GM12878 (cell line): ENCODE results near the gene RBM12. TPM values are rescaled to one million over a fixed set of nuclear protein-coding genes. Genes with fewer than 3 reads are reported as not detected.

ENCODE experiments used
- CBFB ChIP-seq: IDR thresholded peaks from 2 replicates; pipeline ENCODE4 v1.6.1; 2016; ENCODE audit warnings: antibody characterized with exemption, low read depth
- LARP7 ChIP-seq: fragments of 450-650 bp; IDR thresholded peaks from 2 replicates; pipeline ENCODE4 v1.6.1; 2017; ENCODE audit warnings: mild to moderate bottlenecking
- NFYB ChIP-seq: IDR thresholded peaks from 2 replicates; pipeline ENCODE4 v1.6.1; 2011; ENCODE audit warnings: low read depth, mild to moderate bottlenecking, low read length, improper control_type of control experiment, moderate library complexity; ENCODE audit not compliant: insufficient read depth
- NR2F1 ChIP-seq: fragments of 450-650 bp; conservative IDR thresholded peaks from 2 replicates; pipeline ENCODE4 v1.6.1; 2017; ENCODE audit warnings: mild to moderate bottlenecking
- REST ChIP-seq: IDR thresholded peaks from 2 replicates; pipeline ENCODE4 v1.6.1; 2012; ENCODE audit warnings: mild to moderate bottlenecking, low read depth, low read length
- SKIL ChIP-seq: fragments of 450-650 bp; IDR thresholded peaks from 2 replicates; pipeline ENCODE4 v1.6.1; 2017; ENCODE audit warnings: mild to moderate bottlenecking, low read depth, inconsistent platforms; ENCODE audit not compliant: poor library complexity, severe bottlenecking
- SMC3 ChIP-seq: IDR thresholded peaks from 2 replicates; pipeline ENCODE4 v1.6.1; 2011; ENCODE audit warnings: low read length, improper control_type of control experiment, borderline replicate concordance
- TCF12 ChIP-seq: IDR thresholded peaks from 2 replicates; pipeline ENCODE4 v1.6.1; 2011; ENCODE audit warnings: low read depth, mild to moderate bottlenecking, low read length
- ZBTB11 ChIP-seq: fragments of 450-650 bp; formaldehyde crosslinking; IDR thresholded peaks from 2 replicates; pipeline ENCODE4 v1.5.0; 2022; ENCODE audit warnings: mild to moderate bottlenecking, missing genetic modification characterization
- ZBTB4 ChIP-seq: fragments of 450-650 bp; formaldehyde crosslinking; IDR thresholded peaks from 2 replicates; pipeline ENCODE4 v1.4.0; 2022; ENCODE audit warnings: mild to moderate bottlenecking, moderate library complexity
- polyA plus RNA-seq, 11 experiments: library from polyadenylated mRNA; depleted of rRNA in 4 of 11; unstranded in 6 of 11; stranded (reverse) in 5 of 11; fragments of >200 nt; fragmentation: Nextera tagmentation in 4 of 11; fragmentation: Illumina TruSeq in 1 of 11; extraction: Ambion mirVana in 4 of 11; extraction: Trizol in 1 of 11; gene quantifications; 1 replicate in 1 of 11; 2 replicates in 10 of 11; pipeline versions ENCODE4 v1.2.1 to v1.2.3, GENCODE V29; 2011 to 2016; ENCODE audit warnings: inconsistent platforms in 2 of 11, missing spikeins in 2 of 11, low read depth in 1 of 11
- total RNA-seq, 4 experiments: library from RNA; depleted of rRNA in 3 of 4; stranded (reverse); fragments of >200 nt in 3 of 4; fragmentation: Illumina TruSeq in 1 of 4; extraction: Trizol in 1 of 4; gene quantifications; 2 replicates each; pipeline versions ENCODE4 v1.2.1 to v1.2.3, GENCODE V29; 2013 to 2021
- TF ChIP-seq, protein P1 (sequence below): fragments of 450-650 bp; IDR thresholded peaks from 2 replicates; pipeline ENCODE4 v1.6.1; 2018; ENCODE audit warnings: mild to moderate bottlenecking, low read depth, moderate library complexity; ENCODE audit not compliant: partially characterized antibody

RBM12 gene
- total and polyA plus RNA-seq, 10 of the 15 experiments (the other 5 are each of a cell fraction or from before 2014, with no cell fraction given) = 4.7 to 153 (median 58.5) TPM

GRCh38 chr20:35669221-35669620 lies 4.5 kb upstream of the RBM12 start (continued):
- TF ChIP-seq REST (no peak), SMC3 (no peak), ZBTB11 (CRISPR knock-in tag) (no peak), LARP7 (no peak), NR2F1 (no peak), SKIL (no peak), ZBTB4 (CRISPR knock-in tag) (no peak), TCF12 (no peak), CBFB (no peak), NFYB (no peak)
- TF ChIP-seq, protein P1, sequence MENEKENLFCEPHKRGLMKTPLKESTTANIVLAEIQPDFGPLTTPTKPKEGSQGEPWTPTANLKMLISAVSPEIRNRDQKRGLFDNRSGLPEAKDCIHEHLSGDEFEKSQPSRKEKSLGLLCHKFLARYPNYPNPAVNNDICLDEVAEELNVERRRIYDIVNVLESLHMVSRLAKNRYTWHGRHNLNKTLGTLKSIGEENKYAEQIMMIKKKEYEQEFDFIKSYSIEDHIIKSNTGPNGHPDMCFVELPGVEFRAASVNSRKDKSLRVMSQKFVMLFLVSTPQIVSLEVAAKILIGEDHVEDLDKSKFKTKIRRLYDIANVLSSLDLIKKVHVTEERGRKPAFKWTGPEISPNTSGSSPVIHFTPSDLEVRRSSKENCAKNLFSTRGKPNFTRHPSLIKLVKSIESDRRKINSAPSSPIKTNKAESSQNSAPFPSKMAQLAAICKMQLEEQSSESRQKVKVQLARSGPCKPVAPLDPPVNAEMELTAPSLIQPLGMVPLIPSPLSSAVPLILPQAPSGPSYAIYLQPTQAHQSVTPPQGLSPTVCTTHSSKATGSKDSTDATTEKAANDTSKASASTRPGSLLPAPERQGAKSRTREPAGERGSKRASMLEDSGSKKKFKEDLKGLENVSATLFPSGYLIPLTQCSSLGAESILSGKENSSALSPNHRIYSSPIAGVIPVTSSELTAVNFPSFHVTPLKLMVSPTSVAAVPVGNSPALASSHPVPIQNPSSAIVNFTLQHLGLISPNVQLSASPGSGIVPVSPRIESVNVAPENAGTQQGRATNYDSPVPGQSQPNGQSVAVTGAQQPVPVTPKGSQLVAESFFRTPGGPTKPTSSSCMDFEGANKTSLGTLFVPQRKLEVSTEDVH = no peak
